Stomach (tissue), 4 donors: ENCODE results near the gene COL18A1.

Experiments
- CTCF ChIP-seq, 7 experiments: fragments of 450-650 bp in 4 of 7; fragments of 200-600 bp in 3 of 7; sonication (generic) in 3 of 7; IDR thresholded peaks; one replicate each; pipeline ENCODE4 v1.5.1; 2016 to 2019; ENCODE audit warnings: antibody characterized with exemption in 7 of 7, control low read depth in 2 of 7, mild to moderate bottlenecking in 1 of 7
- POLR2AphosphoS5 ChIP-seq, 3 donors: sonication (generic); formaldehyde crosslinking; IDR thresholded peaks; one replicate each; pipeline ENCODE4 v1.6.1; 2016; ENCODE audit warnings: antibody characterized with exemption in 3 of 3

DNA sequence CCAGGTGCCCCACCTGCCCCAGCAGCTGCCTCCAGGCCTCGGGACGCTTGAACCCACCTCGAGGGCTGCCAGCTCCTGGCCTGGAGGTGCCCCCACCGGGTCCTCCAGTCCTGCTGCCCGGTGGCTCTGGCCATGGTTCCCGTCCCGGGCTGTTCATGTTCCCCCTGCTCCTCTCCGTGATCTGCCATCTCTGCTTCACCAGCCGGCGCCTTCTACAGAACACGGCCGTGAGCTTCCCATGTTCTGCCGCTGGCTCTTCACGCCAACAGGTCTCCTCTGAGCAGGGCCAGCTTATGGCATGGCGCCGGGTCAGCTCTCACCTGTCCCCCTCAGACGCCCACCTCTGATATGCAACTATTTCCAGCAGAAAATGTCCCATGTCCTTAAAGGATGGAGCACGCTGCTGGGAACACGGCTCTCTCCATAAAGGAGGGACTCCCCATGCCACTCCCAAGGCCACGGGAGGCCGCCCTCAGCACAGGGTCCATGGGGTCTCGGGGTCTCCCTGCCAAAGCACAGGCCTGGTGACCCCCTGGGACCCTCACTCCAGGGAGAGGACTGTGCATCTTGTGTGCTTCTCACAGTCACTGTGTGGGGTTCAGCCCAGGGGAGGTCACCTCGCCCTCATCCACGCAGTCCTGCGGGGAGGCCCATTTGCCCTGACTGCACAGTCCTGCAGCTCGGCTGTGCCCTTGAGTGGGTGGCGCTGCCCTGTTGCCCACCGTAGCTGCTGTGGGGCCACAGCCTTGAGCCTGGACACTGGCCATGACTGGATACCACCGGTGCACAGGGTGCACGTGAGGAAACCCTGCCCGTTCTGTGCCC, 36.7 kb downstream of the COL18A1 start:
- TF ChIP-seq CTCF (IDR thresholded peaks at IDR 0.05) (no peak), POLR2AphosphoS5 (IDR thresholded peaks at IDR 0.05) (no peak)
